Stomach (tissue), 9 donors: ENCODE measurements around the gene MICALL1. TPM values are rescaled to one million over a fixed set of nuclear protein-coding genes. Genes with fewer than 3 reads are reported as not detected.
"Not testable (repeated sequence)": the region's sequence is repeated elsewhere in the genome, so short reads cannot be mapped to it uniquely, and the experiment has no call there.

Experiments
- DNase-seq, 2 donors: peaks; one replicate each; pipeline versions ENCODE4 v3.0.0 to v3.0.0-alpha.2; 2013 to 2019
- H3K27ac ChIP-seq, 5 donors: fragments of 200-600 bp in 4 of 5; sonication (generic) in 4 of 5; one replicate each; pipeline ENCODE4 v1.5.1; 2013 to 2019; ENCODE audit warnings: mild to moderate bottlenecking in 1 of 5, moderate library complexity in 1 of 5
- H3K27me3 ChIP-seq, 3 donors: fragments of 200-600 bp; sonication (generic); one replicate each; pipeline ENCODE4 v1.5.1; 2017 to 2019; ENCODE audit warnings: mixed run types in 1 of 3
- H3K36me3 ChIP-seq, 4 donors: fragments of 200-600 bp; sonication (generic); 1 replicate in 3 of 4; 2 replicates in 1 of 4; pipeline ENCODE4 v1.5.1; 2016 to 2019
- H3K4me1 ChIP-seq, 4 donors: fragments of 200-600 bp; sonication (generic); one replicate each; pipeline ENCODE4 v1.5.1; 2016 to 2019
- H3K4me3 ChIP-seq, 4 donors: fragments of 200-600 bp; sonication (generic) in 3 of 4; one replicate each; pipeline ENCODE4 v1.5.1; 2016 to 2019; ENCODE audit warnings: mild to moderate bottlenecking in 1 of 4
- H3K9me3 ChIP-seq, 4 donors: fragments of 200-600 bp; sonication (generic); one replicate each; pipeline ENCODE4 v1.5.1; 2016 to 2019
- CTCF ChIP-seq, 7 experiments: fragments of 450-650 bp in 4 of 7; fragments of 200-600 bp in 3 of 7; sonication (generic) in 3 of 7; IDR thresholded peaks; one replicate each; pipeline ENCODE4 v1.5.1; 2016 to 2019; ENCODE audit warnings: antibody characterized with exemption in 7 of 7, control low read depth in 2 of 7, mild to moderate bottlenecking in 1 of 7
- EP300 ChIP-seq: sonication (generic); formaldehyde crosslinking; IDR thresholded peaks from one replicate; pipeline ENCODE4 v1.6.1; 2017; ENCODE audit warnings: antibody characterized with exemption
- POLR2A ChIP-seq, 4 donors: fragments of 450-650 bp; IDR thresholded peaks; one replicate each; pipeline ENCODE4 v1.6.1; 2016; ENCODE audit warnings: antibody characterized with exemption in 4 of 4, control low read depth in 2 of 4, mild to moderate bottlenecking in 1 of 4, moderate library complexity in 1 of 4
- POLR2AphosphoS5 ChIP-seq, 3 donors: sonication (generic); formaldehyde crosslinking; IDR thresholded peaks; one replicate each; pipeline ENCODE4 v1.6.1; 2016; ENCODE audit warnings: antibody characterized with exemption in 3 of 3
- WGBS, 5 donors: extraction: QIAGEN DNeasy Blood & Tissue Kit in 3 of 5; methylation state at CpG; one replicate each; pipeline versions ENCODE4 v1.1.5 to v1.1.7; 2013 to 2018; 5-methylcytosine and 5-hydroxymethylcytosine counted together
- intact Hi-C: fragments of 100-400 bp; cut with DNase I; formaldehyde crosslinking; loops from one replicate; pipeline ENCODE4 v1.15.1; 2023; ENCODE audit warnings: low total_unique reads
- polyA plus RNA-seq, 3 donors: library from polyadenylated mRNA; stranded (reverse); fragments of 200-250 nt; gene quantifications; one replicate each; pipeline ENCODE4 v1.2.3, GENCODE V29; 2013
- total RNA-seq, 5 donors: library from RNA; depleted of rRNA; stranded (reverse); fragments of >200 nt; gene quantifications; one replicate each; pipeline versions ENCODE4 v1.1.0 to v1.2.3, GENCODE V29; 2014 to 2016
- donor health status: healthy with polysubstance abuse.
- donor health status: Bipolar disorder and iron deficiency.
- donor health status: healthy.

Gene MICALL1
- total and polyA plus RNA-seq, 8 donors, result 17.7 to 155 (median 54.7) TPM

GRCh38 chr22:37943136-37943824 is 37.2 kb downstream of the MICALL1 start:
- Histone ChIP-seq H3K4me3 (no peak overlapping the region), H3K4me1 (peaks cover 0 to 11% (median 2%) of the 10 kb centered on the region in 4 donors), H3K27me3 (no peaks in the 10 kb centered on the region), H3K36me3 (peaks cover 31 to 65% (median 61%) of the 10 kb centered on the region in 4 donors), H3K9me3 (no peaks in the 10 kb centered on the region), H3K27ac (no peak overlapping the region)
- no peak for DNase-seq
- intact Hi-C loops, result no loop called here
- WGBS, 5 donors, result 62 to 72% (median 68%) methylated on average over 12 of the region's 12 CpGs
- TF ChIP-seq EP300 (no peak), POLR2A (IDR thresholded peaks at IDR 0.05) (no peak), POLR2AphosphoS5 (IDR thresholded peaks at IDR 0.05) (no peak), CTCF (IDR thresholded peaks at IDR 0.05) (no peak)

GRCh38 chr22:37943825-37944198 is 37.7 kb downstream of the MICALL1 start:
- WGBS, 5 donors, result 67 to 86% (median 71%) methylated on average over 7 of the region's 7 CpGs
- intact Hi-C loops, result no loop called here

GRCh38 chr22:37944423-37944822 is 38.3 kb downstream of the MICALL1 start:
- intact Hi-C loops, H3K4me3 ChIP-seq, H3K9me3 ChIP-seq, H3K27ac ChIP-seq, DNase-seq, H3K27me3 ChIP-seq: not testable (repeated sequence)
- Histone ChIP-seq H3K4me1 (peaks cover 0 to 11% (median 2%) of the 10 kb centered on the region in 4 donors), H3K36me3 (peaks cover 21 to 54% (median 50%) of the 10 kb centered on the region in 4 donors)
- WGBS, 5 donors, result 88 to 93% (median 89%) methylated on average over 11 of the region's 11 CpGs

More at GRCh38 chr22:37943825-37944198, 37.7 kb downstream of the MICALL1 start:
- Histone ChIP-seq H3K9me3 (no peaks in the 10 kb centered on the region), H3K27me3 (no peaks in the 10 kb centered on the region), H3K4me1 (peaks cover 0 to 11% (median 2%) of the 10 kb centered on the region in 4 donors), H3K36me3 (peaks cover 27 to 60% (median 56%) of the 10 kb centered on the region in 4 donors), H3K4me3 (no peak overlapping the region), H3K27ac (no peak overlapping the region)
- TF ChIP-seq CTCF (IDR thresholded peaks at IDR 0.05) (no peak), POLR2AphosphoS5 (IDR thresholded peaks at IDR 0.05) (no peak)
- DNase-seq, result no peak

- peaks cover 0 to 27% (median 22%) of the 10 kb centered on the region in 4 donors for H3K36me3 ChIP-seq
- H3K9me3 ChIP-seq, intact Hi-C loops, H3K4me3 ChIP-seq, DNase-seq, H3K27me3 ChIP-seq, H3K27ac ChIP-seq: not testable (repeated sequence)
- peaks cover 0 to 16% (median under 1%) of the 10 kb centered on the region in 4 donors for H3K4me1 ChIP-seq
- 88 to 96% (median 93%) methylated on average over 14 of the region's 14 CpGs for WGBS, 5 donors
These were observed 41.2 kb downstream of the MICALL1 start for GRCh38 chr22:37947142-37947795.

- intact Hi-C loops, result no loop called here
- Histone ChIP-seq H3K27me3 (no peaks in the 10 kb centered on the region), H3K4me3 (no peak overlapping the region), H3K27ac (no peak overlapping the region), H3K4me1 (peaks cover 20 to 35% (median 31%) of the 10 kb centered on the region in 4 donors), H3K9me3 (no peaks in the 10 kb centered on the region), H3K36me3 (peaks cover 0 to 2% (median 0%) of the 10 kb centered on the region in 4 donors)
- TF ChIP-seq POLR2A (IDR thresholded peaks at IDR 0.05), result no peak
- no peak for TF ChIP-seq EP300
- TF ChIP-seq POLR2AphosphoS5 (IDR thresholded peaks at IDR 0.05), result no peak
- TF ChIP-seq CTCF (IDR thresholded peaks at IDR 0.05), result no peak
- no peak for DNase-seq
- WGBS, 5 donors, result 58 to 66% (median 63%) methylated on average over 8 of the region's 8 CpGs
These were observed 45.2 kb downstream of the MICALL1 start for GRCh38 chr22:37951305-37951704.

GRCh38 chr22:37952629-37953028 is 46.5 kb downstream of the MICALL1 start:
- H3K27me3 ChIP-seq, H3K9me3 ChIP-seq, DNase-seq, intact Hi-C loops: not testable (repeated sequence)
- peaks cover 20 to 37% (median 31%) of the 10 kb centered on the region in 4 donors for H3K4me1 ChIP-seq
- peak overlapping the region; percentile 87 to 99 (median 91) for H3K4me3 ChIP-seq
- 5 to 9% (median 7%) methylated on average over 8 to 20 of the region's 20 CpGs for WGBS, 5 donors
- H3K27ac ChIP-seq, result peak overlapping the region in 4 of 5 donors; percentile 55 to 85 (median 81)
- H3K36me3 ChIP-seq, result peaks cover 5 to 15% (median 12%) of the 10 kb centered on the region in 4 donors
